Activated CD8-positive, alpha-beta memory T cell treated with anti-CD3 and anti-CD28 coated beads for 36 hours (primary cell): ENCODE data around the gene ABCC8. TPM values are rescaled to one million over a fixed set of nuclear protein-coding genes. Genes with fewer than 3 reads are reported as not detected.

Experiments
- CTCF ChIA-PET: fragments of 350-600 bp; sonication (Branson Sonifier 250); formaldehyde crosslinking; loops from one replicate; lab custom pipeline; 2021; ENCODE audit warnings: antibody characterized with exemption; lab: Charles Lee
- POLR2A ChIA-PET: fragments of 350-600 bp; sonication (Branson Sonifier 250); formaldehyde crosslinking; loops from one replicate; lab custom pipeline; 2021; ENCODE audit warnings: antibody characterized with exemption; lab: Charles Lee
- total RNA-seq, 2 experiments: library from RNA; stranded (reverse); gene quantifications; one replicate each; pipeline ENCODE4 v1.2.3, GENCODE V29; 2021

ABCC8 gene
- total RNA-seq, 2 experiments from 2014 or later, result not detected

DNA sequence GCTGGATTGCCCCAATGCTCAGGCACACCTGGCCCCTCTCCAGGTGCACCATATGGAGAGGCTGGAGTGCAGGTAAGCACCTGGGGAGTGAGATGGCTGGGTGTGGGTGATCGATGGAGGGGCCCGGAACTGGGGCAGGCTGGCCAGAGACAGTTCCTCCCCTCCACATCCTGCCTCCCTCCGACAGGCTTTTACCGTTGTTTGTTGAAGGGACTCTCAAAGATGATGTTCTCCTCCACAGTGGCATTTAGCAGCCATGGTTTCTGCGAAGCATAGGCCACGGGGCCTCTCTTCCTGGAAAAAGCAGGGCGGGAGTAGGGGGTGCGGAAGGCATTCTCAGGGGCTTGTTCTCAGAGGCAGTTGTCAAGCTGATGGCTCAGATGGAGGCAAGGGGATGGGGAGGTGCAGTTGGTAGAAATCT is 62.3 kb downstream of the ABCC8 start:
- CTCF ChIA-PET, result no interaction called here

DNA sequence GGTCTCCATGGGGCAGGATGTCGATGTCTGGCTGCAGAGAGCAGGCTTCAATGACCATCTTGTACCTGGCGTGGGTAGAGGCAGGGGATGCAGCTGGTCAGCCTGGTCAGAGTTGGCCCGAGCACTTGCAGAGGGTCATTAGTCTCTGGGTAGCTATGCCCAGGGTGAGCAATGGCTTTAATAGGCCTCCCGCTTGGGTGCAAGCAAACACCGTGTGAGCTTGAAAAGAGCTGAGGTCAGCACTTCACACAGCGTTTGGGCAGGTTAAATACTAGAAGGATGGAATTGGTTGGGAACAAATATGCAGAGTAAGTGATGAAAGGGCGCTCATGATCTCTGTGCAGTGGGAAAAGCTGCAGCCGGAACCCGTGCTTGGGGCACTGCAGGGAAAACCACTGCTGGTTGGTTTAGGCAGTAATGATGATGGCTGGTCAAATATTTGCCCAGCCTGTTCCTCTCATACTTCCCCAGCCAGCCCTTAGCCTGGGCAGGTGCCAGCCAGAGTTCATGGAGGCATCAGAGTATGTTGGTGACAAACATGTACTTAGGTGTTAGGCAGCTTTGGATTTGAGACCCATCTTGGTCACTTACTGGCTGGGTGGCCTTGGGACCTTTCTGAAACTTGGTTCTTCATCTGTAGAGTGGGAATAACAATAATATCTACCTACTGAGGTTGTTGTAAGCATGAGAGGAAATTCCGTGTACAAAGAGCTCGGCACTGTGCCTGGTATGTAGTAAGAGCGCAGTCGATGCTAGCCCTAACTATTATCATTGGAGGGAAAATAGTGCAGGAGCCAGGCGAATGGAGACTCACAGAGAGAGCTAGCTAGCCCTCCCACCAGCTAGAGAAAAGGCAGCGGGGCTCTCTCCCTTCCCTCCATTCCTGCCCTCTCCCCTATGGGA is 63.0 kb downstream of the ABCC8 start:
- ChIA-PET CTCF (no interaction called here), POLR2A (no interaction called here)

More for the DNA sequence above, 62.3 kb downstream of the ABCC8 start:
- POLR2A ChIA-PET, result no interaction called here

DNA sequence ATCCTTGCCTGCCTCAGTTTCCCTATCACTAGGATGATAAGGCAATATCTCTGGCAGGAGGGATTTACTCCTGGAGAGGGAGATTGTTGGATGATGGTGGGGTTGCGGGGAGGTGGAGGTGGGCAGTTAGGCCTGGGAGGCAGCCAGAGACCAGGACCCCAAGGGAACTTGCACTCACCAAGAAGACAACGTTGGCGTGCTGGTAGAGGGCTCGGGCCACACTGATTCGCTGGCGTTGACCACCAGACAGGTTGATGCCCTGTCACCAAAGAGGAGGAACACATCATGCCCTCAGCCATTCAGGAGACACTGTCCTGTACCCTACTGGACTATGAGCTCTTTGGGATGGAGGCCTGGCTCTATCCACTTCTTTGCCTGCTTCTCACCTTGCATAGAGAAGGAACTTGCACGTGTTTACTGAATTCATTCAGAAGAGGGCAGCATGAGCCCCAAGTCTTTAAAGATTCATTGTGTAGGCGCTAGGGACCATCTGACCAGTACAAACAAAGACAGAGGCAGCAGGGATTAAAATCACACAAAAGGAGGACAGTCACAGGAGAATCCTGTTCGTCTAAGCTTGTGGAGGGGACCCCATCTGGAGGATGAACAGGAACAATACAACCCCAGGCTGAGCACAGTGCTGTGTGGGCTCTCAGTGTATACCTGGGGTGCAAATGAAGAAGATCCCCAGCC is 64.0 kb downstream of the ABCC8 start:
- ChIA-PET CTCF (no interaction called here), POLR2A (no interaction called here)

DNA sequence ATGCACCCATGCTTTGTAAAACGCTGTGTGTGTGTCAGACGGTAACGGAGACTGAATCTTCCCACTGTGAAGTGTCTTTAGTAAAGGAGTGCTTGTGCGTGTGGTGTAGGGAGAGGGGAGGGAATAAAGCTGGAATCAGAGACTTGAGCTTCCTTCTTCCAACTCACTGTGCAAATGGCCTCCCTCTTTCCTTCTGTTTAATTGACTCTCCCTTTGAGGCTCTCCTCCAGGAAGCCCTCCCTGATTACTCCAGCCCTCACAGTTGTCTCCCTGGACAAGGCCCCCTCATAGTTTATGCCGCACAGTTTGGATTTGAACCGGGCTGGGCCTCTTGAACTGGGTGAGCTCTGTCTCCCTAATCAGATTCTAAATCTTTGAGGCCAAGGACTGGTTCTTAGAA is 65.2 kb downstream of the ABCC8 start:
- CTCF ChIA-PET, result interaction anchor here (0.7 kb wide), 2 partner anchors 25 to 1862 kb away, joined by 4 to 5 read pairs; no protein-coding TSS in a partner anchor
- POLR2A ChIA-PET, result no interaction called here

DNA sequence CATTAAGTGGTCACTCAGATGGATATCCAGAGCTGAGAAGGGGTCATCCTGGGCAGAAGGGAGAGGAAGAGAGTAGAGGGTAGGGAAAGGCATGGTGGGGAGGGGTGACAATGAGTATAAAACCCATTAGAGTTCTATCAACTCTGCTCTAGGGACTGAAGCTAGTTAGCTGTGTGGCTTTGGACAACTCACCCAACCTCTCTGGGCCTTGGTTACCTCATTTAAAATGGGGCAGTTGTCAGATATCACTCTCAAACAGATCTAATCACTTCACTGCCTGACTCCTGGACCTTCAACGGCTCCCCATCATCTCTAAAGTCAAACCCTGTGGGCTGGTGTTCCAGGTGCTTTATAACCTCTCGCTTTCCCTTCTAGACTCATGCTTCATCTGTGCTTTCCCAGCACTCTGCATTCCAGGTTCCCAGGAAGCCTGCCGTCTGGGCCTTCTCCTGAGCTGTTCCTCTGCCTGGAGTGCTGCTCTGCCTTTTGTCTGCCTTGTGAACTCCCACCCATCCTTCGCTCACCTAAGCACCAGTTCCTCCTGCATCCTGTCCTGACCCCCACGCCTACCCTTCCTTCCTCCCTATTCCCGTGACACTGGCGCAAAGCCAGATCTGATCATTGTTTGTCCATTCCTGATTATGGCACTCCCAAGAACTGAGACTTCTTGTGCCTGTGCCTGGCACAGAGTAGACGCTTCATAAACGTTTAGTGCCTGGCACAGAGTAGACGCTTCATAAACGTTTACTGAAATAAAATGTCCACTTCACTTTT is 65.9 kb downstream of the ABCC8 start:
- CTCF ChIA-PET, result interaction anchor here (0.7 kb wide), 1 partner anchor 24 kb away, joined by 4 read pairs; no protein-coding TSS in a partner anchor

DNA sequence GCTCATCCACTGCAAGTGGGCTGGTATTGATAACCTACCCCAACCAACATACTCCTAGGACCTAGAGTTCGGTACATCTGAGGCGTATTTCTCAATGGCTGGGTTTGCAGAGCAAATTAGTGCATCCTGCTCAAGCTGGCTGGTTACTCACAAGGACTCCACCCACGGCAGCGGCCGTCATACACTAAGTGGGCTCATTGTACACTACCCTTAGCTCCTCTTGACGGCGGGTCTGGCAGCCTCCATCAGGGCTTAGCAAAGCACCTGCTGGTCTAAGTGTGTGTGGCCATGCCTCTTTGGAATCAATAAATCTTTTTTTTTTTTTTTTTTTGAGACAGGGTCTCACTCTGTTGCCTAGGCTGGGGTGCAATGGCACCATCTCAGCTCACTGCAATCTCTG is 68.0 kb downstream of the ABCC8 start:
- ChIA-PET POLR2A (no interaction called here), CTCF (no interaction called here)

More for the DNA sequence above, 65.9 kb downstream of the ABCC8 start:
- POLR2A ChIA-PET, result no interaction called here

DNA sequence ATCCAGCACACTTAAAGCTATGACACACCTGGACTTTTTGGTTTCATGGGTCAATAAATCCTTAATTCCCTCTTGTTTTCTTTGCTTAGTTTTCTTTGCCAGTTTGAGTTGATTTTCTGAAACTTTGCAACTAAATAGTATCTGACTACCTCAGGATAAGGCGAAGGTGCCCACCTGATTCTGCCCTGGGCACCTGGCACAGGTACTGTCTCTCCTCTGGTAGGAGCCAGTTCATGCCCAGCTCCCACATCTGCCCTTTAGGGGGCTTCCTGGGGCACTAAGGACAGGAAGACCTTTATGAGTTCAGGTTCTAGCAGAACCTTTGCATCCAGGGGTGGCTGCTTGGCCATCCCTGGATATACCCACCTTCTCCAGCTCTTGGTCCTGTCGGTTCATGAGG is 68.6 kb downstream of the ABCC8 start:
- ChIA-PET CTCF (interaction anchor here (0.6 kb wide), 1 partner anchor 206 kb away, joined by 3 read pairs; no protein-coding TSS in a partner anchor), POLR2A (no interaction called here)

DNA sequence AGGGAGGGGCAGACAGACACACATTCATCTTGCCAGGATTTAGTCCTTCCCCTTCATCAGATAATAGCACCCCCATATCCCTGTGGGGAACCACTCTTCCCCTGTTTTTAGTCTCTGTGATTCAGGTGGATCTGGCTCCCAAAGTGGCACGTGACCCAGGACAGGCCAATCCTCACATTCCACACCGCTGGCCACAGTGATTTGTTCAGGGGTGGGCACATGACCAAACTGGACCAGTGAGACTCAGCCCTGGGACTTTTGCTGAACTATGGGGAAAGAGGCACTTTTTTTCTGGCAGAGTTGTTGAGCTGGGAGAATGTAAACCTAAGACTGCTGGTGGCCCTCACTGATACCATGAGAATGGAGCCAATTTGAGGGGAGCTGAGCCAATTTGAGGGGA is 69.1 kb downstream of the ABCC8 start:
- ChIA-PET POLR2A (no interaction called here), CTCF (interaction anchor here (0.6 kb wide), 1 partner anchor 206 kb away, joined by 3 read pairs; no protein-coding TSS in a partner anchor)

DNA sequence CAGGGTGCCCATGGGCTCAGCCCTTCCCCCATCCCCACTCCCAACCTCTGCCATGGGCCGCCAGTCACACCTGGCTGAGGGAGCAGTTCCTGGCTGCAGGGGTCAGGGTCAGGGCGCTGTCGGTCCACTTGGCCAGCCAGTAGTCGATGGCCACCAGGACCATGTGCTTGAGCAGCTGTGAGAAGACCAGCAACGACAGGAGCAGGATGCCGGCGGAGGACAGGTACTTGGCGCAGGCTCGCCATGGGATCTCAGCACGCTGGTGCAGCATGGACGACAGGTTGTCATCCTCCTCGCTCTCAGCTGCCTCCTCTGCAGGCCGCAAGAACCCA is 69.9 kb downstream of the ABCC8 start:
- ChIA-PET CTCF (no interaction called here), POLR2A (no interaction called here)

DNA sequence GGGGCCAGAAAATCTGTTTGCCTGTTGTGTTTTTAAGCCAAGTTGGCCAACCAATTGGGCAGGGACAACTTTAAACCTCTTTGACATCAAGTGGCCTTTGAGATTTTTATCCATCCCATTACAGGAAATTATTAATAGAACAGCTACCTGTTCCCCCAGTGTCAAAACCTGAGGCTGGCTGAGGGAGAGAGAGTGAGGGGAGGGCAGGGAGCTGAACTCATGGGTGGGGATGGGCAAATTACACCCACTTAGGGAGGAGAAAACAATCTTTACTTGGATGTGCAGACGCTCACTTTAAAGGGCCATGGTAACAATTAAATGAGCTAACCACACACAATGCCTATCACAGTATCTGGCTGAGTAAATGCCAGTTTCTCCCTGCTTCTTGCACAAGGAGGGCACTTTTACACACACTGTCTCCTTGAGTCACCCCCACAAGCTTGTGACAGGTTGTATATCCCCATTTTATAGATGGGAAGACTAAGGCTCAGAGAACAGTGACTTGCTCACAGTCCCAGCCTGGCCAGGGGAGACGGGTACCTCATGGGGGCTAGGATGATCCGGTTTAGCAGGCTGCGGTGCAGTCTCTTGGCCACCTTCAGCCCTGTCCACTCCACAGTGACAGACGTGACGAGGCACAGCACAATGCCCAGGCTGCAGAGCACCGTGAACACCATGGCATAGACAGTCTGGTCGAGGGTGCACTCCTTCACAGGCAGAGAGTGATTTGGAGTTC is 70.4 kb downstream of the ABCC8 start:
- POLR2A ChIA-PET, result no interaction called here

DNA sequence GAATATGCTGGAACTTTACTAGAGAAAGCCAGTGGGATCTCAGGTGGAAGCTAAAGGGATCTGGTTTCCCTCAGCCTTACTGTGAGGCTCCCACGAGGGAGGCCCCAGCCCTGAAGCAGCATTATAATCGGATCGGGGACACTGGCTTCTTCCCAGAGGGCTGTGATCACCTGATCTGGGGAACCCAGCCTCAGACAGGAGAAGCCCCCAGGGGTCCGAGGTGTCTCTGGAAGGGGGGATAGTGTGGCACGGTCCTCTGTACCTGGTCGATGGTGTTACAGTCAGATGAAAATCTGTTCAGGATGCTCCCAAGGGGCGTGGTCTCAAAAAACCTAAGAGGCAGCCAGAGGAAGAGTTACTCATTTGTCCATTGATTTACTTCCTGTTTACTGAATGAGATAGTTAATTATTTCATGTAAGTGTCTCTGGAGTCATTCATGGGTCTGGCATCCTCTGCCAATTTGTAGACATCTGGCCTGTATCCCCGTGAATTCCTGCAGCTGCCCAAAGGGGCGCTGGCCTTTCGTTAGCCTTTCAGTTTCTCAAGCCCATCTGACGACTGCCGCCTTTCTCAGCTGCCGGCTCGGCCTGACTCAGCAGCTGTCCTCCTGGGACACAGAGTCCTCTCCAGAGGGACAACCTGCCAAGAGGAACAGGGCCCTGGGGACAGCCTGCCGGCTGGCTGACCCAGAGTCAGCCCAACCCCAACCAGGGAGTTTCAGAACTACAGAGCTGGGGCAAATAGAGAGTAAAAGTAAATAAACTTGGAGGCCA is 71.2 kb downstream of the ABCC8 start:
- ChIA-PET POLR2A (no interaction called here), CTCF (no interaction called here)

More for the DNA sequence above, 70.4 kb downstream of the ABCC8 start:
- CTCF ChIA-PET, result no interaction called here

DNA sequence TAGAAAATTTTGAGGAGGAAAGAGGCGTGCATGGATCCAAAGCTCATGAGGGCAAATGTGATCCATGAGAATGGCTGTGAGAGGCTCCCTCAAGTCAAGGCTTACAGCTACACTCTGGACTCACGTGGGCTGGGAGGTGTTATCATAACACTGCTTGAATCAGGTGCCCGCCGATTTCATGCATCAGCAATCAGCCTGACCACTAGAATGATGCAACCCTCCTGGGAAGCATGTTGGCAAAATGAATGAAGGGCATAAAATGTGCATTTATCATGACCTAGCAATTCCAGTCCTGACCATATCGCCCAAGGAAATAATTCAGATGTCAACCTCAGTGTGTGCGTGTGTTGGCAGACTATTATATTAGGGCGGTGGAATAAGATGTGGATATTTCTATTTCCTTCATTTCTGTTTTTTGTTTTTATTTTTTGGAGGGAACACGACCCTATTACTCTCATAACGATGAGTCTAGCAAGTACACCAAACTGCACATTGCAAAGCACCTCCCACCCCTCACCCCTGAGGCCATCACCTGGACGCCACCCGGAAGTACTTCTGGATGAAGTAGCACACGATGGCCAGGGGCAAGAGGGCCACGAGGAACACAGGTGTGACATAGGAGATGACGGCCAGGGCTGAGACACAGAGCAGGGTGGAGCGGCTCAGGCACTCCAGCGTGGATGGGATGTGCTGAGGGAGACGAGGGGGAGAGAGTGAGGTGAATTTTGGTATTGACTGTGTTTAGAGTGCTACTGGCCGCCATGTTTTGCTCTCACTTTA is 72.5 kb downstream of the ABCC8 start:
- POLR2A ChIA-PET, result no interaction called here
- CTCF ChIA-PET, result no interaction called here

DNA sequence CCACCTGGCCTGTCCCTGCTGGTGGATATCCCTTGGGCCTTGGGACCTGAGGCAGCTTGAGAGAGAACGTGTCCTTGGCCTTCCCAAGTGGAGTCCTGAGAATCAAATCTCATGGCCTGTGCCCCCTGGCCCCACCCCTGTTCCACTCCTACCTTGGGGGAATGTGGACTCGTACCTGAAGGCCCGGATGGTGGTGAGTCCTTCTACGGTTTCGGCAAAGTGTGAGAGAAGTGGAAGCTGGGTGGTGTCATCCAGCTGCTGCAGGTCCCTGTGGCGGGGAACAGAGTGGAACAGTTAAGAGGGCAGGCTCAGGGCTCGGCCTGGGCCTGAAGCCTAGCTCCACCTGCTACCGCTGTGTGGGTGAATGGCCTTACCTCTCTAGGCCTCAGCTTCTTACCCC is 74.2 kb downstream of the ABCC8 start:
- CTCF ChIA-PET, result no interaction called here

DNA sequence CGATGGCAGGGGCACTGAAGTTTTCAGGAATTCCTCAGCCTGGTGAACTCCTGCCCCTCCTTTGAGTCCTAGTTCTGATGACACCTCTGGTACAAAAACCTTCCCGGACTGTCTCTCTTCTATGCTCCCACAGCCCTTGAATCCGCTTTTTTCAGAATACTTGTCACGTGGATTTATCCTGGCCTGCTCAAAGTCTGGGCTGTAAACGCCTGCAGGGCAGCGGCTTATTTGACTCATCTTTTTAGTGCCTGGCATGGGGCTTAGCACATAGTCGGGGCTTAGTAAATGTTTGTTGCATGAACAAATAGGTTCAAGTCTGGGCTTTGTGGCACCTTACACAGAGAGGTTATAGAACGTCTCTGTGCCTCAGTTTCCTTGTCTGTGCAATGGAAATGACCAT is 74.8 kb downstream of the ABCC8 start:
- CTCF ChIA-PET, result no interaction called here
- POLR2A ChIA-PET, result no interaction called here

More for the DNA sequence above, 74.2 kb downstream of the ABCC8 start:
- POLR2A ChIA-PET, result no interaction called here

DNA sequence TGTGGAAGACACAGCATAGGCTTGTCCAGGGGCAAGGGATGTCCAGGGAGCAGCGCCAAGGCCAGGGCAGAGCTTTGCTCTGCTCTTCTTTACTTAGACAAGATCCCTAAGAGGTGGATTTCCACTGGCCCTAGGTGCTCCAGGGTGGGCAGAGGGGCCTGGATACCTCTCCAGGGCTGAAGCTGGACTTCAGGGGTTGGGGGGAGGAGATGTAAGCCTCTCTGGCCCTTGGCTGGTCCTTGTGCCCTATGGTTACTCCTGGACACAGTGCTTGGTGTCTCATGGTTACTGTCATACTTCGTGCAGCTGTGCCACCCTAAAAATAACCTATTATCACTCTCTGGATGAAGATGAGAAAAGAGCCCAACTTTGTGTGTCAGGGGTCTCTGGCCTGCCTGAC is 75.3 kb downstream of the ABCC8 start:
- ChIA-PET CTCF (interaction anchor here (1.1 kb wide), 1 partner anchor 104 kb away, joined by 3 read pairs; no protein-coding TSS in a partner anchor), POLR2A (no interaction called here)

DNA sequence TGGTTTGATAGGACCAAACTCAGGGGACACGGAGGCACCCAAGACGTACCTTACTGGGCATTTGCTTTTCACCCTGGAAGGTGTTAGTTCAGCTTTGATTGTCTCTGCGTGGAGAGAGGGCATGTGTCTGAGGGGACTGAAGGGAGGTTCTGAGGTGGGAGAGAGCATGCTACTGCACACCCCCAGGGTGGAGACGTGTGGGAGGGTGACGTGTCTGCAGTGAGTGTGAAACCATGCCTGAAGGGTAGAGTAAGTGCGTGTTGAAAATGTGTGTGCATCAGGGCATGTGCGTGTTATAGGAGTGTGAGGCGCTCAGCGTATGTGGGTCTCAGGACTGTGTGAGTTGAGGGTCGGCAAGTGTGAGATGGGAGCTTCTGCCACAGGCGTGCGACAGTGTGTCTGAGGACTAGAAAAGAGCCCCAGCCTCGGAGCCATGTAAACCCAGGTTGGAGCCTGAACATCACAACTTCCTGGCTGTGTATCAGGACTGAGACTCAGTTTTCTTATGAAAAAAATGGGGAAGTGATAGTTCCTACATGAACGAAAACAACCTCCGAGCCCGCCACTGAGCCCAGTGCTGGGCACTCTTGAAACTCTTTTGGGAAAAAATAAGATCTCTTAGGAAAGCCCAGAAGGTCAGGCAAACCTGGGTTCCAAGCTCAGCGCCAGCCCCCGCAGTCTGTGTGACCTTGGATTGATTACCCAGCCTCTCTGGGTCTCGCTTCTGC is 76.4 kb downstream of the ABCC8 start:
- ChIA-PET POLR2A (no interaction called here), CTCF (interaction anchor here (0.6 to 1.1 kb wide), 2 partner anchors 105 to 1162 kb away, joined by 3 read pairs; no protein-coding TSS in a partner anchor)

DNA sequence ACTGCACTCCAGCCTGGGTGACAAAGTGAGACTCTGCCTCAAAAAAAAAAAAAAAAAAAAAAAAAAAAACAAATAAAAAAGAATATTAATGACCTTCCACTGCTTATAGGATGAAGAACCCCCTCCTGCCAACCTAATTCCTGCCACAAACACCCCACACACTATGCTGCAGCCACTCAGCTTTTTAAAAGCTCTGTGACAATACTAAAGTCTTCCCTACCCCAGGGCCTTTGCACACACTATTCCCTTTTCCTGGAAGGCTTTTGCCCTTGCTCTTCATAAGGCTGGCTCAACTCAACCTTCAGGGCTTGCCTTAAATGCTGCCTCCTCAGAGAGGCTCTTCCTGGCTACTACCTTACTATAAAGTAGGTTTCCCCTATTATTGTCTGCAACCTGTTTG is 77.4 kb downstream of the ABCC8 start:
- CTCF ChIA-PET, result interaction anchor here (3.7 kb wide), 1 partner anchor 15 kb away, joined by 13 read pairs; no protein-coding TSS in a partner anchor
- POLR2A ChIA-PET, result no interaction called here
